Body of pancreas (tissue), 4 donors: ENCODE results near the gene ERVFRD-1. TPM values are rescaled to one million over a fixed set of nuclear protein-coding genes. Genes with fewer than 3 reads are reported as not detected.

Experiments
- ATAC-seq: fragments of 150-250 bp; one replicate; pipeline ENCODE4 v1.9.1; 2016
- DNase-seq, 4 donors: peaks; one replicate each; pipeline ENCODE4 v3.0.0-alpha.2; 2019
- H3K27ac ChIP-seq, 4 donors: fragments of 200-600 bp; sonication (generic); 1 replicate in 3 of 4; 2 replicates in 1 of 4; pipeline versions ENCODE4 v1.5.1 to v1.6.1; 2016 to 2019; ENCODE audit warnings: mild to moderate bottlenecking in 1 of 4, mixed read lengths in 1 of 4, moderate library complexity in 1 of 4
- H3K27me3 ChIP-seq, 2 donors: fragments of 200-600 bp; sonication (generic); one replicate each; pipeline ENCODE4 v1.6.0; 2016; ENCODE audit warnings: mild to moderate bottlenecking in 1 of 2
- H3K36me3 ChIP-seq, 2 donors: fragments of 200-600 bp; sonication (generic); replicated peaks in 1 of 2; 2 replicates each; pipeline ENCODE4 v1.5.1; 2016; ENCODE audit warnings: low read depth in 2 of 2; ENCODE audit not compliant: insufficient read depth in 1 of 2
- H3K4me1 ChIP-seq: fragments of 200-600 bp; sonication (generic); one replicate; pipeline ENCODE4 v1.6.0; 2016
- H3K4me3 ChIP-seq, 2 donors: fragments of 200-600 bp; sonication (generic); 1 replicate in 1 of 2; 2 replicates in 1 of 2; pipeline ENCODE4 v1.5.1; 2016 to 2019
- H3K9me3 ChIP-seq, 3 donors: fragments of 200-600 bp; sonication (generic); 1 replicate in 2 of 3; 2 replicates in 1 of 3; pipeline ENCODE4 v1.5.1; 2016
- CTCF ChIP-seq, 7 experiments: fragments of 450-650 bp in 4 of 7; fragments of 200-600 bp in 3 of 7; sonication (generic) in 3 of 7; IDR thresholded peaks; one replicate each; pipeline ENCODE4 v1.5.1; 2016 to 2019; ENCODE audit warnings: antibody characterized with exemption in 7 of 7
- POLR2A ChIP-seq, 3 donors: fragments of 450-650 bp; IDR thresholded peaks; one replicate each; pipeline ENCODE4 v1.6.1; 2016; ENCODE audit warnings: antibody characterized with exemption in 3 of 3, mild to moderate bottlenecking in 2 of 3
- WGBS, 2 donors: methylation state at CpG; one replicate each; pipeline ENCODE4 v1.1.5; 2017; 5-methylcytosine and 5-hydroxymethylcytosine counted together
- intact Hi-C: fragments of 100-400 bp; cut with DNase I; formaldehyde crosslinking; loops from one replicate; pipeline ENCODE4 v1.15.1; 2023
- small RNA-seq: library from RNA; depleted of rRNA; stranded (forward); fragments of <200 nt; gene quantifications from one replicate; pipeline ENCODE3, GENCODE V24; 2016
- total RNA-seq, 2 donors: library from RNA; depleted of rRNA; stranded (reverse); fragments of >200 nt; gene quantifications; one replicate each; pipeline ENCODE4 v1.1.0, GENCODE V29; 2016

ERVFRD-1 gene
- total RNA-seq, 2 donors from 2014 or later, result not detected

GRCh38 chr6:11053307-11053706 is 58.2 kb downstream of the ERVFRD-1 start:
- TF ChIP-seq CTCF (IDR thresholded peaks at IDR 0.05) (no peak), POLR2A (IDR thresholded peaks at IDR 0.05) (no peak)
- DNase-seq (no peak), ATAC-seq (no peak)
- 65 to 66% methylated on average over 5 of the region's 5 CpGs for WGBS, 2 donors
- H3K27ac ChIP-seq, result no peak overlapping the region
- no peak overlapping the region for H3K4me3 ChIP-seq
- peaks cover 15% of the 10 kb centered on the region for H3K4me1 ChIP-seq
- intact Hi-C loops, result loop anchor here (10.0 kb wide), 1 partner anchor 209 kb away; no protein-coding TSS in a partner anchor
- no peaks in the 10 kb centered on the region for H3K9me3 ChIP-seq
- H3K27me3 ChIP-seq, result no peaks in the 10 kb centered on the region
- H3K36me3 ChIP-seq, result no peaks in the 10 kb centered on the region

Small RNAs within 50 kb of the gene (small RNA-seq; reads per million reads assigned to genes)
- gene AL136139.1, result not detected

Other genes with a start within 250 kb of the ERVFRD-1 start
- not detected for gene GCM2, start 229.7 kb downstream of the ERVFRD-1 start, total RNA-seq
- gene SYCP2L, start 224.7 kb downstream of the ERVFRD-1 start, total RNA-seq, result 1 to 10 TPM; 2.1 to 3.3 TPM
- gene ELOVL2, start 67.4 kb downstream of the ERVFRD-1 start, total RNA-seq, result 1 to 10 TPM; 2.9 to 3.0 TPM
- 1 to 10 TPM; 4.4 to 5.6 TPM for gene SMIM13, start 17.9 kb downstream of the ERVFRD-1 start, total RNA-seq
- gene NEDD9, start 120.9 kb upstream of the ERVFRD-1 start, total RNA-seq, result 10 to 100 TPM; 22.8 to 58.3 TPM